Sigmoid colon (tissue), 4 donors: Measurements from ENCODE around the gene RNF151.

Experiments used
- CTCF ChIP-seq, 4 experiments: fragments of 450-650 bp in 3 of 4; fragments of 200-600 bp in 1 of 4; IDR thresholded peaks; one replicate each; pipeline ENCODE4 v1.5.1; 2016 to 2019; ENCODE audit warnings: antibody characterized with exemption in 4 of 4, mild to moderate bottlenecking in 3 of 4, moderate library complexity in 2 of 4
- EP300 ChIP-seq, 4 donors: sonication (generic); formaldehyde crosslinking; IDR thresholded peaks; one replicate each; pipeline ENCODE4 v1.6.1; 2017; ENCODE audit warnings: antibody characterized with exemption in 4 of 4
- POLR2A ChIP-seq, 2 donors: fragments of 450-650 bp; IDR thresholded peaks; one replicate each; pipeline ENCODE4 v1.6.1; 2016; ENCODE audit warnings: antibody characterized with exemption in 2 of 2, mild to moderate bottlenecking in 2 of 2, moderate library complexity in 2 of 2
- POLR2AphosphoS5 ChIP-seq, 4 donors: sonication (generic); formaldehyde crosslinking; IDR thresholded peaks; one replicate each; pipeline ENCODE4 v1.6.1; 2017; ENCODE audit warnings: antibody characterized with exemption in 4 of 4

DNA sequence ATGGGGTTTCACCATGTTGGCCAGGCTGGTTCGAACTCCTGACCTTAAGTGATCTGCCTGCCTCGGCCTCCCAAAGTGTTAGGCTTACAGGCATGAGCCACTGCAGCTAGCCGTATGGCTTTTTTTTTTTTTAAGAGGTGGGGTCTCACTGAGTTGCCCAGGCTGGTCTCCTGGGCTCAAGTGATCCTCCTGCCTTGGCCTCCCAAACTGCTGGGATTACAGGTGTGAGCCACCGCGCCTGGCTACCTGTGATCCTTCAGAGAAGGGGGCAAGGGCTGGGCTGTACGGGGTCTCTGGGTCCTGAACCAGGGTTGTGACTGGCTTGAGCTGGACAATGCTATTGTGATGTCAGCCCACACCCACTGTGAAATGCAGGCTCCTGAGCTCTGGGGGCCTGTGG, at the start of gene RNF151:
- TF ChIP-seq CTCF (IDR thresholded peaks at IDR 0.05) (no peak), POLR2A (IDR thresholded peaks at IDR 0.05) (no peak), POLR2AphosphoS5 (IDR thresholded peaks at IDR 0.05) (no peak), EP300 (IDR thresholded peaks at IDR 0.05) (no peak)
